GM06990 (cell line): ENCODE measurements around the gene FNDC3B.

Source experiments
- DNase-seq: peaks from one replicate; pipeline ENCODE4 v3.0.0-alpha.2; 2011; ENCODE audit not compliant: insufficient read length; ENCODE audit errors: extremely low read depth
- H3K27me3 ChIP-seq: replicated peaks from 2 replicates; pipeline ENCODE4 v1.6.0; 2011; ENCODE audit warnings: low read length; ENCODE audit not compliant: control insufficient read depth, insufficient read depth
- H3K36me3 ChIP-seq: 2 replicates; pipeline ENCODE4 v1.5.1; 2011; ENCODE audit warnings: low read length; ENCODE audit not compliant: control insufficient read depth, insufficient read depth
- H3K4me3 ChIP-seq: replicated peaks from 2 replicates; pipeline ENCODE4 v1.5.1; 2011; ENCODE audit warnings: low read depth, mild to moderate bottlenecking, control low read depth, low read length
- CTCF ChIP-seq: IDR thresholded peaks from 2 replicates; pipeline ENCODE4 v1.5.1; 2011; ENCODE audit warnings: low read length, control low read depth, mild to moderate bottlenecking, inconsistent platforms; ENCODE audit not compliant: insufficient read depth, poor library complexity, severe bottlenecking

FNDC3B gene

GRCh38 chr3:172359231-172359630, 319.9 kb downstream of the FNDC3B start:
- DNase-seq, result no peak
- H3K4me3 ChIP-seq, result no peak overlapping the region
- H3K27me3 ChIP-seq, result no peaks in the 10 kb centered on the region
- no peak for TF ChIP-seq CTCF
- peaks cover 4% of the 10 kb centered on the region for H3K36me3 ChIP-seq

DNA sequence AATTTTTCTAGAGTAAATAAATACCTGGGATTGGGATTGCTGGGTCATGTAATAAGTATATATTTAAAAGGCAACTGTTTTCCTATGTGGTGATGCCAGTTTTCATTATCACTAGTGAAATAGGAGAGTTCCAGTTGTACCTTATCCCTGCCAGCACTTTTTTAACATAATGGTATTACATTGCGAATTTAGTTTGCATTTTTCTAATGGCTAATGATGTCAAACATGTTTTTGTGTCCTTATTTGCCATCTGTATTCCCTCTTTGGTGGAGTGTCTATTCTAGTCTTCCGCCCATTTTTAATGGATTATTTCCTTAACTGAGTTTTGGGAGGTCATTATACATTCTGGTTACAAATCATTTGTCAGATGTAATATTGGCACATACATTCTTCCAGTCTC, 320.6 kb downstream of the FNDC3B start:
- no peak for DNase-seq
- H3K36me3 ChIP-seq, result peaks cover 5% of the 10 kb centered on the region

DNA sequence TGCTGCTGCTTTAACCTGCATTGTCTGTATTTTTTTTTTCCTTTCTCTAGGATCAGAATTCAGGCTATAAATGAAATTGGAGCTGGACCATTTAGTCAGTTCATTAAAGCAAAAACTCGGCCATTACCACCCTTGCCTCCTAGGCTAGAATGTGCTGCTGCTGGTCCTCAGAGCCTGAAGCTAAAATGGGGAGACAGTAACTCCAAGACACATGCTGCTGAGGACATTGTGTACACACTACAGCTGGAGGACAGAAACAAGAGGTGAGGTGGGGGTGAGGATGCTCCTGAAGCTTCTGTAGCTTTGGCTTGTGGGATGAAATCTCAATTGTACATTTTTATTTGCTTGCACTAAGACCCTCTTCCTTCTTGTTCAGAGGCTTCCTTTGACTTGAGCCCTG, 323.2 kb downstream of the FNDC3B start:
- Histone ChIP-seq H3K4me3 (no peak overlapping the region), H3K27me3 (no peaks in the 10 kb centered on the region), H3K36me3 (peaks cover 5% of the 10 kb centered on the region)
- no peak for TF ChIP-seq CTCF
- DNase-seq, result no peak

More for the DNA sequence above, 320.6 kb downstream of the FNDC3B start:
- Histone ChIP-seq H3K4me3 (no peak overlapping the region), H3K27me3 (no peaks in the 10 kb centered on the region)
- TF ChIP-seq CTCF, result no peak

GRCh38 chr3:172364374-172365027, 325.1 kb downstream of the FNDC3B start:
- peaks cover 3% of the 10 kb centered on the region for H3K36me3 ChIP-seq
- no peak for TF ChIP-seq CTCF
- no peak overlapping the region for H3K4me3 ChIP-seq
- H3K27me3 ChIP-seq, result no peaks in the 10 kb centered on the region
- DNase-seq, result no peak

DNA sequence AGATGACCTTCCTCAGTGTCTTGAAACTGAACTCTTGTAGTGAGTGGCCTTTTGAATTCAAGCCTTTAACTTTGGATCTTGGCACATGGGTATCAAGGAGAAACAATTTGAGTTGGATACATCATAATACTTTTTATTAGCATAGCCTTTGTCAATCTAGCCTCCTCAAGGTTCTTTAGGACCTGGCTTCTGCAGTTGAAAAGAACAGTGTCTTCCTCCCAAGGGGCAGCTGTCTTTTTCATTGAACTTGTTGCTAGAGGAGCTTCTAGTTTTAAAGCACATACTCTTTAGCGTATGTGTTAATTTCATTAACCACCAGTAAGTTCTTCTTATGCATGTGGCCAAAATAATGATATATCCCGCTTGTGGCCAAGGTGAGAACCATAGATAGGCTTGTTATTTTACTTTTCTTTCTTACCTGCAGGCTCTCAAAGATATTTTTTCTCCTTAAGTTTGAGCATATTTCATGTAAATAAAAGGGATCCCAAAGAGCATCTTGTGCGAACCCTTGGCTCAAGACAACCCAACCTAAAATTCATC, 325.7 kb downstream of the FNDC3B start:
- DNase-seq, result no peak
- Histone ChIP-seq H3K27me3 (no peaks in the 10 kb centered on the region), H3K4me3 (no peak overlapping the region), H3K36me3 (peaks cover 3% of the 10 kb centered on the region)
- TF ChIP-seq CTCF, result no peak
